NCI-H1930 (cell line): Measurements from ENCODE around the gene CABLES1.

Source experiments
- DNase-seq, 2 experiments: peaks; one replicate each; lab custom pipeline; 2025; lab: John Stamatoyannopoulos, UW

CABLES1 gene

GRCh38 chr18:23243816-23244215 lies 108.5 kb downstream of the CABLES1 start:
- DNase-seq: no peak

- no peak for DNase-seq
Measured at GRCh38 chr18:23244401-23244800, 109.1 kb downstream of the CABLES1 start.

GRCh38 chr18:23245461-23245860 lies 110.2 kb downstream of the CABLES1 start:
- DNase-seq: no peak

GRCh38 chr18:23247331-23247730 lies 112.0 kb downstream of the CABLES1 start:
- DNase-seq: no peak

- no peak for DNase-seq
Measured at GRCh38 chr18:23247896-23248295, 112.6 kb downstream of the CABLES1 start.

GRCh38 chr18:23248826-23249225 lies 113.5 kb downstream of the CABLES1 start:
- DNase-seq: no peak

GRCh38 chr18:23249348-23249747 lies 114.1 kb downstream of the CABLES1 start:
- DNase-seq: no peak

GRCh38 chr18:23250893-23251656 lies 115.8 kb downstream of the CABLES1 start:
- no peak for DNase-seq

GRCh38 chr18:23253630-23254029 lies 118.3 kb downstream of the CABLES1 start:
- no peak for DNase-seq

- no peak for DNase-seq
Measured at GRCh38 chr18:23257137-23257536, 121.9 kb downstream of the CABLES1 start.

- DNase-seq: no peak
Measured at GRCh38 chr18:23257686-23258565, 122.6 kb downstream of the CABLES1 start.

GRCh38 chr18:23258566-23259469 lies 123.5 kb downstream of the CABLES1 start:
- DNase-seq: no peak

- no peak for DNase-seq
Measured at GRCh38 chr18:23259701-23260681, 124.7 kb downstream of the CABLES1 start.

GRCh38 chr18:23260926-23261590 lies 125.8 kb downstream of the CABLES1 start:
- no peak for DNase-seq

- no peak for DNase-seq
Measured at GRCh38 chr18:23263551-23264235, 128.4 kb downstream of the CABLES1 start.

- DNase-seq: no peak
Measured at GRCh38 chr18:23265682-23266399, 130.6 kb downstream of the CABLES1 start.

GRCh38 chr18:23266717-23267446 lies 131.6 kb downstream of the CABLES1 start:
- no peak for DNase-seq

GRCh38 chr18:23267447-23267776 lies 132.1 kb downstream of the CABLES1 start:
- no peak for DNase-seq
